GM12874 (cell line): ENCODE measurements around the gene LRCH4.

Experiments
- TF ChIP-seq, protein P1 (sequence below): IDR thresholded peaks from 2 replicates; pipeline ENCODE4 v1.5.1; 2011; ENCODE audit warnings: low read depth, mild to moderate bottlenecking, control low read depth, low read length, moderate library complexity; ENCODE audit not compliant: insufficient read depth

LRCH4 gene

DNA sequence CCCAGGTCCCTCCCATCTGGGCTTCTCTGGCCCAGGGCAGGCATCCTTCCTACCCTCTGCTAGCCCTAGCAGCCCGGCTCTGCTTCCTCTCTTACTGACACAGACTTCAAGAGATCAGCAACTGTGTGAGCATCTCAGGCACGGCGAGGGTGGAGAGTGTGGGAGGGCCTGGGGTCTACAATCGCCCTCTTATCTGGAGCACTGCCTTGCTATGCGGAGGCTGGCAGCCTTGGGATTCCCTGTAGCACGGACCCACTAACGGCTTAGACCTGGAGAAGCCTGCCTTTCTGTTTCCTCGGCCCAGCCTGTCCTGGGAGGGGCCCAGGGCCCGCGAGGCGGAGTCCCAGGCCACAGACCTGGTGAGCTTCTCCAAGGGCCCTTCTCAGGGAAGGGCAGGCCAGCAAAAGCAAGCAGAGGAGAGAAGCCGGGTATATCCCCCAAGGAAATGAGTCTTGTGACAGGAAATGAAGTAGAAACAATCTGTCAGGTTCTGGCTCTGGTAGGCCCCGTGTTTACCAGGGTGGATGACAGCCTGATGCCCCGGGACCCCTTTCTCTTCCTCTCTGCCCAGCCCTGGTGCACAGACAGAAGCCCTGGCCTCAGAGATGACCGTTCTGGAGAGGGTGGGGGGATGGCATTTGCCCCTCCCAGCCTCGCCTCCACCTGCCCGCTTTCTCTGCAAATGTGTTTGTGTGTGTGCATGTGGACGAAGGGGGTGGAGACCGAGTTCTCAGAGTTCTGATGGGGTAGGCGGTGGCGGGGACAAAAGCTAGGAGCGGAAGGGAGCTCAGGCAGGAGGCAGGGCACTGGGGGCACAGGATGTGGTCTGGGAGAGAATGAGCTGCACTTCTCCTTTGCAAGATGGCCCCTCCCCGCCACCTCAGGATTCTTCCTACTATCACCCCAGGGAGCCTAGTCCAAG is 2.5 kb downstream of the LRCH4 start:
- TF ChIP-seq, protein P1, sequence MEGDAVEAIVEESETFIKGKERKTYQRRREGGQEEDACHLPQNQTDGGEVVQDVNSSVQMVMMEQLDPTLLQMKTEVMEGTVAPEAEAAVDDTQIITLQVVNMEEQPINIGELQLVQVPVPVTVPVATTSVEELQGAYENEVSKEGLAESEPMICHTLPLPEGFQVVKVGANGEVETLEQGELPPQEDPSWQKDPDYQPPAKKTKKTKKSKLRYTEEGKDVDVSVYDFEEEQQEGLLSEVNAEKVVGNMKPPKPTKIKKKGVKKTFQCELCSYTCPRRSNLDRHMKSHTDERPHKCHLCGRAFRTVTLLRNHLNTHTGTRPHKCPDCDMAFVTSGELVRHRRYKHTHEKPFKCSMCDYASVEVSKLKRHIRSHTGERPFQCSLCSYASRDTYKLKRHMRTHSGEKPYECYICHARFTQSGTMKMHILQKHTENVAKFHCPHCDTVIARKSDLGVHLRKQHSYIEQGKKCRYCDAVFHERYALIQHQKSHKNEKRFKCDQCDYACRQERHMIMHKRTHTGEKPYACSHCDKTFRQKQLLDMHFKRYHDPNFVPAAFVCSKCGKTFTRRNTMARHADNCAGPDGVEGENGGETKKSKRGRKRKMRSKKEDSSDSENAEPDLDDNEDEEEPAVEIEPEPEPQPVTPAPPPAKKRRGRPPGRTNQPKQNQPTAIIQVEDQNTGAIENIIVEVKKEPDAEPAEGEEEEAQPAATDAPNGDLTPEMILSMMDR = no peak

DNA sequence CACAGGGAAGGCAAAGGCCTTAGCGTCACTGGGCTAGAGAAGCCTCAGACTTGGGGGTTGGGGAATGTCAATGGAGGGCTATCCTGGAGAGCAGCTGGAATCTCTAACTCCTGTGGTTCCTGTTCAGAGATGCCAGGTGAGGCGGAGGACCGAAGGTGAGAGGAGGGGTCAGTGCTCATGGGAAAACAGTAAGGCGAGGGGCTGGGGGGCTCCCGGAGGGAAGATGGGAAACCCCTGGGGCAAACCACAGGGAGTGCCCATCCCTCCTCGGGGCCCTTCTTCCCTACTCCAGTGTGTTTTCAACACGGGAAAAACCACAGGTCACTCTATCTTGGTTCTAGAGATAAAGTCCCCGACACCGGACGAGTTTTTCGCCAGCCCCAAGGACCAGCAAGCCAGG is 3.3 kb downstream of the LRCH4 start:
- TF ChIP-seq, protein P1 = no peak

DNA sequence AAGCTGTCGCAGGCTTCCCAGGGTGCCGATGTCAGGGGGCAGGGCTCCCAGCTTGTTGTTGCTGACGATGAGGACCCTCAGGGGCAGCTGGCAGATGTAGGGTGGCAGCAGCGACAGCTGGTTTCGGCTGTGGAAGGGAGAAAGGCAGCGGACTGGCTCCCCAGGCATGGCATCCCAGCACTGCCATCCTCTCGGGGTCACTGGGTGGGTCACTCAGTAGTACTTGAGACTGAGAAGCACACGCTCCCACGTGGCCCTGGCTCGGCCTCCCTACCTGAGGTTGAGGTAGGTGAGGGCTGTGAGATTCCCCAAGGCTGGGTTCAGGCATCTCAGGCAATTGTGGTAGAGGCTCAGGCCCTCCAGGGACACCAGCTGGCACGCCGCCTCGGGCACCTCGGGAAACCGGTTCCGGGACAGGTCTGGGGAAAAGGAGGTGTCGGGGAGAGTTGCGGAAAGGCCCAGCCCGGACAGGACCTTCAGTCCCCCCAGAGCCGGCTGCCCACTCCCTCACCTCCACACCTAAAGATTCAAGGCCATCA is 3.8 kb downstream of the LRCH4 start:
- TF ChIP-seq, protein P1 = no peak

DNA sequence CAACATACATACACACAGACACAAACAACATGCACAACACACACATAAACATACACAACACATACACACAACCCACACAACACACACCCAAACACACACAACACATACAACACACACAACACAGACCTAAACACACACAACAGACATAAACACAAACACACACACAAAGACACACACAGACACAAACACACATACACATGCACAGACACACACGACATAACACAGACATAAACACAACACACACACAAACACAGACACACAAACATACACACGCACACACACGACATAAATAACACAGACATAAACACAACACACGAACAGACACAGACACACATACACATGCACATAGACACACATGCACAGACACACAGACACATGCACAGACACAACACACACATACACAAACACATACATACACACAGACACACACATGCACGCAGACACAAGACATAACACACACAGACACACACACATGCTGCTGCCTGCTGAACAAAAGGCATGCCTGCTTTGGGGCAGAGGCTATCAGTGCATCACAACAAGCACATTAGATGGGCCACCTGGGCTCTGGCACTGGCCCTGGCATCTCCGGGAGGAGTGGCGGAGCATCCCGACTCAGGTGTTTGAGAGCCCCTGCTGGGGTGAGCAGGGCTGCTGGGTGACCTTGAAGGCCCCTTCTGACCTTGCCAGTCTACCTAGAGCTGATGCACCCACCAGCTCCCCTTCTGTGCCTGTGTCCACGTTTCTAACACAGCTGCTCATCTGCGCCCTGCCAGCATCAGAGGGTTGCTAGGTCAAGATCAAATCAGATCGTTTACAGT is 5.3 kb downstream of the LRCH4 start:
- TF ChIP-seq, protein P1 = no peak

DNA sequence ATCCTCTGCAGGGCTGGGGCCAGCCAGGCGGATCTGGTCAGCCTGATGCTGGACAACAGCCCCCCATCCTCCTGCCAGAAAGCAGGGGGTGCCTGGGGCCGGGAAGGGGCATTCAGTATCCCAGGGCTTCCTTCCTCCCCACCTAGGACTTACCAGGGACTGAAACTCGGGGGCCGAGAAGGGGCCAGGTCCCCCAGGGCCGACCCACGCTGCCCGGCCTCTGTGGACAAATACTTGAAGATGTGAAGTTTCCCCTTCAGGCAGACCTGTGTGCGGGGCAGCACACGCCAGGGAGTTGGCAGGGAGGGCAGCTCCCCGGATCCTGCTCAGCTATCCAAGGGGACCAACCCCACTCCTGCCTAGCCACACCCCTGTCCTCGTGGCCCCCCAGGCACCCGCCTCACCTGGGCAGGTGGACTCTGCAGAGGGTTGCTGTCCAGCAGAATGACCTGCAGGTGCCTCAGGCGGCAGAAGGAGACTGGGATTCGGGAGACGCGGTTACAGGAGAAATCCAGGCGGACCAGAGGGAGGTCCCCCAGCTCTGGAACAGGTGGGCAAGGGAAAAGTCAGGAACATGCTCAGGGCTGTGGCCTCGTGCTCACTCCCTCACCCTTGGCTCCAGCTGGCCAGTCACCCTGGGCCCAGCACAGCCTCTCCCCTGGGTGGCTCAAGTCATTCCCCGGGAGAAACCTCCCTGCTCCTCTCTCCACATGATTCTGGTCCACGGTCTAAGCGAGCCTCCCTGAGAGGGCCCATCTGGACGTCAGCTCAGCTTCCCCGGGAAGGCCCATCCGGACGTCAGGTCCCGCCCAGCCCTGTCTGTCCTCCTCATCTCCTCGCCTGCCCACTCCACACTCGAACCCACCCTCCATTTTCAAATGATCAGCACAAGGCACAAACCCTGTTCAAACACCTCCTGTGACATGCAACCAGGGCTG is 7.4 kb downstream of the LRCH4 start:
- TF ChIP-seq, protein P1 = no peak

DNA sequence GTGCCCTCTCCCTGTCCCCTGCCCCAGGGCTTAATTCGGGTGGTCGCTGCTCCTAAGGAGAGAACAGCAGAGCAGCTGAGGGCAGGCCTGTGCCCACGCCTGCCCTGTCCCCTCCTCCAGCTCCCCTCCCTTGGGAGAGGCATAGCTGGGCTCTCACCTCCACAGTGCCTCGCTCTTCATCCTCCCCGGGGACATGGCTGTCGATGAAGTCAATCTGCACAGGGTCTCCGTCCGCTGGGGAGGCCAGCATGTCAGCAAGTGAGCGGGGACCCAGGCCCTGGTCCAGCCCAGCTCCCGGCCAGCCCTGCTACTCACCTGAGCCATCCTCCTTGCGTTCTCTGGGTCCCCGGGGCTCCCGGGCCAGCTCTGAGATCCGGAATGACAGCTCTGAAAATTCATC is 8.4 kb downstream of the LRCH4 start:
- TF ChIP-seq, protein P1 = no peak
